Spleen (tissue), 7 donors: ENCODE results near the gene ELF1.

Experiments
- CTCF ChIP-seq, 11 experiments: fragments of 200-600 bp in 7 of 11; fragments of 450-650 bp in 4 of 11; sonication (generic) in 4 of 11; IDR thresholded peaks in 8 of 11; conservative IDR thresholded peaks in 3 of 11; 1 replicate in 7 of 11; 2 replicates in 4 of 11; pipeline versions ENCODE4 v1.4.0 to v1.8.0; 2016 to 2021; ENCODE audit warnings: antibody characterized with exemption in 11 of 11, inconsistent platforms in 4 of 11, mild to moderate bottlenecking in 1 of 11
- POLR2A ChIP-seq, 3 donors: fragments of 450-650 bp; IDR thresholded peaks; one replicate each; pipeline ENCODE4 v1.5.1; 2017; ENCODE audit warnings: antibody characterized with exemption in 3 of 3, mild to moderate bottlenecking in 1 of 3
- POLR2AphosphoS5 ChIP-seq, 3 donors: sonication (generic); formaldehyde crosslinking; IDR thresholded peaks; one replicate each; pipeline ENCODE4 v1.5.1; 2017; ENCODE audit warnings: antibody characterized with exemption in 3 of 3
- donor health status: DM: no; HTN: no; CAD: no; lungs with moderate emphysema.
- donor health status: DM: no; HTN: no; CAD: no.
- donor health status: DM: no; HTN: no; CAD: no.

- TF ChIP-seq CTCF (IDR thresholded peaks at IDR 0.05 in 8 of 11, conservative IDR thresholded peaks at IDR 0.05 in 3 of 11) = no peak
- TF ChIP-seq POLR2A (IDR thresholded peaks at IDR 0.05) = no peak
- TF ChIP-seq POLR2AphosphoS5 (IDR thresholded peaks at IDR 0.05) = no peak
Observed at GRCh38 chr13:40895227-40896184, 123.6 kb downstream of the ELF1 start.
